Liver (tissue), 9 donors: ENCODE data around the gene CALHM3. TPM values are rescaled to one million over a fixed set of nuclear protein-coding genes. Genes with fewer than 3 reads are reported as not detected.
A peak's percentile ranks its signal among the peaks of the same experiment; 100 is the strongest.

Experiments used
- DNase-seq: peaks from one replicate; pipeline ENCODE4 v3.0.0-alpha.2; 2017; ENCODE audit warnings: low spot score
- H3K27ac ChIP-seq, 2 donors: one replicate each; pipeline ENCODE4 v1.7.0; 2013; ENCODE audit warnings: inconsistent platforms in 2 of 2, low read length in 2 of 2, control low read depth in 1 of 2, low read depth in 1 of 2, mild to moderate bottlenecking in 1 of 2
- H3K27me3 ChIP-seq, 4 donors: one replicate each; pipeline versions ENCODE4 v1.6.1 to v1.7.0; 2013; ENCODE audit warnings: low read length in 3 of 4, inconsistent platforms in 1 of 4, mild to moderate bottlenecking in 1 of 4, moderate library complexity in 1 of 4; ENCODE audit not compliant: control insufficient read depth in 4 of 4, insufficient read depth in 4 of 4
- H3K36me3 ChIP-seq, 4 donors: one replicate each; pipeline versions ENCODE4 v1.6.1 to v1.7.0; 2013; ENCODE audit warnings: low read length in 3 of 4, mild to moderate bottlenecking in 3 of 4, low read depth in 1 of 4, moderate library complexity in 1 of 4; ENCODE audit not compliant: control insufficient read depth in 4 of 4, insufficient read depth in 3 of 4
- H3K4me1 ChIP-seq, 4 donors: one replicate each; pipeline versions ENCODE4 v1.6.1 to v1.7.0; 2013; ENCODE audit warnings: low read length in 3 of 4, mild to moderate bottlenecking in 3 of 4, moderate library complexity in 1 of 4; ENCODE audit not compliant: control insufficient read depth in 4 of 4, insufficient read depth in 4 of 4
- H3K4me3 ChIP-seq, 3 donors: one replicate each; pipeline versions ENCODE4 v1.6.1 to v1.7.0; 2013; ENCODE audit warnings: low read length in 3 of 3, control low read depth in 1 of 3, low read depth in 1 of 3, mild to moderate bottlenecking in 1 of 3
- H3K9ac ChIP-seq, 2 donors: one replicate each; pipeline ENCODE4 v1.7.0; 2013; ENCODE audit warnings: low read length in 2 of 2, mild to moderate bottlenecking in 2 of 2, moderate library complexity in 2 of 2, control low read depth in 1 of 2, low read depth in 1 of 2
- H3K9me3 ChIP-seq, 4 donors: one replicate each; pipeline versions ENCODE4 v1.6.1 to v1.7.0; 2013; ENCODE audit warnings: low read length in 3 of 4; ENCODE audit not compliant: control insufficient read depth in 4 of 4
- ATF3 ChIP-seq: IDR thresholded peaks from 2 replicates; pipeline ENCODE4 v1.6.1; 2016; ENCODE audit warnings: antibody characterized with exemption
- CTCF ChIP-seq: fragments of 150-350 bp; IDR thresholded peaks from 2 replicates; pipeline ENCODE4 v1.5.1; 2017; ENCODE audit warnings: improper control_type of control experiment, low read depth, low read length; ENCODE audit not compliant: missing input control
- FOXA1 ChIP-seq: IDR thresholded peaks from 2 replicates; pipeline ENCODE4 v1.6.1; 2016; ENCODE audit warnings: antibody characterized with exemption
- GABPA ChIP-seq, 2 donors: IDR thresholded peaks in 1 of 2; conservative IDR thresholded peaks in 1 of 2; 2 replicates each; pipeline ENCODE4 v1.6.1; 2016; ENCODE audit warnings: antibody characterized with exemption in 2 of 2, mild to moderate bottlenecking in 1 of 2, moderate library complexity in 1 of 2
- HNF4A ChIP-seq, 2 donors: conservative IDR thresholded peaks; 2 replicates each; pipeline ENCODE4 v1.6.1; 2016; ENCODE audit warnings: antibody characterized with exemption in 2 of 2, mild to moderate bottlenecking in 2 of 2
- HNF4G ChIP-seq: IDR thresholded peaks from 2 replicates; pipeline ENCODE4 v1.6.1; 2016; ENCODE audit warnings: antibody characterized with exemption
- JUND ChIP-seq, 2 donors: IDR thresholded peaks; 2 replicates each; pipeline ENCODE4 v1.6.1; 2016; ENCODE audit warnings: antibody characterized with exemption in 2 of 2
- MAX ChIP-seq: IDR thresholded peaks from 2 replicates; pipeline ENCODE4 v1.6.1; 2016; ENCODE audit warnings: antibody characterized with exemption
- NR2F2 ChIP-seq: IDR thresholded peaks from 2 replicates; pipeline ENCODE4 v1.6.1; 2016; ENCODE audit warnings: antibody characterized with exemption
- RAD21 ChIP-seq, 2 donors: IDR thresholded peaks; 2 replicates each; pipeline ENCODE4 v1.6.1; 2016; ENCODE audit warnings: antibody characterized with exemption in 2 of 2, mild to moderate bottlenecking in 2 of 2
- REST ChIP-seq: IDR thresholded peaks from 2 replicates; pipeline ENCODE4 v1.6.1; 2016; ENCODE audit warnings: antibody characterized with exemption, mild to moderate bottlenecking
- RXRA ChIP-seq, 2 donors: IDR thresholded peaks; 2 replicates each; pipeline ENCODE4 v1.6.1; 2017 to 2018; ENCODE audit warnings: antibody characterized with exemption in 2 of 2, mild to moderate bottlenecking in 1 of 2
- SP1 ChIP-seq: IDR thresholded peaks from 2 replicates; pipeline ENCODE4 v1.6.1; 2018; ENCODE audit warnings: antibody characterized with exemption, mild to moderate bottlenecking
- TAF1 ChIP-seq: conservative IDR thresholded peaks from 2 replicates; pipeline ENCODE4 v1.6.1; 2016; ENCODE audit warnings: antibody characterized with exemption, mild to moderate bottlenecking
- YY1 ChIP-seq: IDR thresholded peaks from 2 replicates; pipeline ENCODE4 v1.6.1; 2016; ENCODE audit warnings: antibody characterized with exemption, mild to moderate bottlenecking
- ZBTB33 ChIP-seq: IDR thresholded peaks from 2 replicates; pipeline ENCODE4 v1.6.1; 2016; ENCODE audit warnings: antibody characterized with exemption
- WGBS: extraction: QIAGEN DNeasy Blood & Tissue Kit; methylation state at CpG from one replicate; pipeline ENCODE4 v1.1.7; 2013; 5-methylcytosine and 5-hydroxymethylcytosine counted together
- polyA plus RNA-seq, 2 donors: library from polyadenylated mRNA; stranded (reverse) in 1 of 2; unstranded in 1 of 2; fragments of 200-250 nt in 1 of 2; fragments of >200 nt in 1 of 2; fragmentation: Nextera tagmentation in 1 of 2; extraction: Ambion mirVana in 1 of 2; gene quantifications; one replicate each; pipeline versions ENCODE4 v1.2.1 to v1.2.3, GENCODE V29; 2013 to 2015
- total RNA-seq, 2 donors: library from RNA; depleted of rRNA; stranded (reverse); fragments of >200 nt; gene quantifications; one replicate each; pipeline ENCODE4 v1.2.3, GENCODE V29; 2014
- donor health status: healthy.
- donor health status: healthy.
- donor health status: healthy.
- donor health status: healthy.
- donor health status: healthy.

CALHM3 gene
- total and polyA plus RNA-seq, 4 donors, result 0.14 TPM; not detected in 3

GRCh38 chr10:103451831-103452505 is 27.1 kb downstream of the CALHM3 start, which contains the start of gene CALHM2:
Gene CALHM2 (minus strand): TSS chr10:103452370. CDS start chr10:103449941, 2,429 bp downstream.
- Histone ChIP-seq H3K36me3 (peaks cover 0 to 8% (median 2%) of the 10 kb centered on the region in 4 donors), H3K27ac (peak within 1 kb of the TSS; percentile 72 to 80), H3K4me3 (peak within 1 kb of the TSS; percentile 25 to 58 (median 42)), H3K27me3 (no peaks in the 10 kb centered on the region), H3K9ac (peak within 1 kb of the TSS; percentile 36 to 48), H3K4me1 (peaks cover 0 to 5% (median 2%) of the 10 kb centered on the region in 4 donors), H3K9me3 (no peaks in the 10 kb centered on the region)
- TF ChIP-seq YY1 (no peak), ZBTB33 (no peak), SP1 (no peak), RXRA (IDR thresholded peaks at IDR 0.05) (no peak), NR2F2 (no peak), JUND (IDR thresholded peaks at IDR 0.05) (no peak), FOXA1 (no peak), REST (no peak), TAF1 (no peak), GABPA (IDR thresholded peaks at IDR 0.05 in 1 of 2, conservative IDR thresholded peaks at IDR 0.05 in 1 of 2) (no peak), RAD21 (IDR thresholded peaks at IDR 0.05) (no peak), ATF3 (no peak), CTCF (no peak), MAX (no peak), HNF4A (conservative IDR thresholded peaks at IDR 0.05) (no peak), HNF4G (no peak)
- no peak for DNase-seq
- 9% methylated on average over 32 of the region's 32 CpGs for WGBS
